A549 (cell line): ENCODE measurements around the gene GDA. TPM values are rescaled to one million over a fixed set of nuclear protein-coding genes. Genes with fewer than 3 reads are reported as not detected.

Experiments used
- ATAC-seq, 2 experiments: fragments of 200-7000 bp in 1 of 2; fragments of >200 bp in 1 of 2; cut with Nextera tagmentation in 1 of 2; cut with Tn5 transposase in 1 of 2; 3 replicates each; pipeline versions ENCODE4 v1.8.0 to v1.9.1; 2018 to 2020; ENCODE audit warnings: mild to moderate bottlenecking in 1 of 2, moderate library complexity in 1 of 2
- CTCF ChIA-PET: fragments of 300-600 bp; sonication (Branson Sonifier 250); formaldehyde crosslinking; extraction: SDS; loops from one replicate; lab custom pipeline; 2021; ENCODE audit warnings: antibody characterized with exemption, inconsistent platforms; lab: Yijun Ruan, JAX
- POLR2A ChIA-PET: fragments of 350-600 bp; formaldehyde crosslinking; extraction: SDS; loops from one replicate; lab custom pipeline; 2021; ENCODE audit warnings: antibody characterized with exemption, inconsistent platforms; lab: Yijun Ruan, JAX
- DNase-seq, 2 experiments: peaks; one replicate each; pipeline versions ENCODE4 v3.0.0 to v3.0.0-alpha.2; 2011 to 2016; ENCODE audit warnings: low read depth in 1 of 2, low spot score in 1 of 2
- FAIRE-seq: peaks from 2 replicates; lab custom pipeline; 2011; peaks lifted over from hg19 to GRCh38; lab: Jason Lieb, UNC
- H3K27ac ChIP-seq, 2 experiments: fragments of >200 bp; sonication (Bioruptor Twin); formaldehyde crosslinking; 3 replicates each; pipeline ENCODE4 v1.5.1; 2016 to 2017
- H3K4me1 ChIP-seq: fragments of >200 bp; sonication (Bioruptor Twin); formaldehyde crosslinking; 3 replicates; pipeline ENCODE4 v1.6.1; 2016
- H3K4me2 ChIP-seq: fragments of >200 bp; sonication (Bioruptor Twin); formaldehyde crosslinking; 3 replicates; pipeline ENCODE4 v1.6.1; 2016
- H3K4me3 ChIP-seq: fragments of >200 bp; sonication (Bioruptor Twin); formaldehyde crosslinking; 3 replicates; pipeline ENCODE4 v1.5.1; 2016
- H3K9me3 ChIP-seq: fragments of >200 bp; sonication (Bioruptor Twin); formaldehyde crosslinking; 3 replicates; pipeline ENCODE4 v1.6.1; 2016
- ATOH8 ChIP-seq: fragments of 250-450 bp; sonication (Bioruptor Pico); IDR thresholded peaks from 2 replicates; pipeline ENCODE4 v1.5.0; 2020; ENCODE audit warnings: low read depth, mild to moderate bottlenecking, moderate library complexity
- BCL3 ChIP-seq: fragments of >200 bp; sonication (Bioruptor Twin); formaldehyde crosslinking; IDR thresholded peaks from 3 replicates; pipeline ENCODE4 v1.6.1; 2016
- BHLHE40 ChIP-seq: IDR thresholded peaks from 2 replicates; pipeline ENCODE4 v1.6.1; 2012; ENCODE audit warnings: low read depth, low read length, inconsistent platforms
- CBX8 ChIP-seq: fragments of 200-600 bp; sonication (generic); IDR thresholded peaks from 2 replicates; pipeline ENCODE4 v1.6.1; 2016
- CTCF ChIP-seq: fragments of >200 bp; sonication (Bioruptor Twin); formaldehyde crosslinking; IDR thresholded peaks from 3 replicates; pipeline ENCODE4 v1.5.1; 2016
- E2F6 ChIP-seq: IDR thresholded peaks from 2 replicates; pipeline ENCODE4 v1.6.1; 2012; ENCODE audit warnings: low read depth, borderline replicate concordance
- FOSB ChIP-seq: fragments of 250-450 bp; sonication (Bioruptor Pico); IDR thresholded peaks from 2 replicates; pipeline ENCODE4 v1.5.0; 2020; ENCODE audit warnings: mild to moderate bottlenecking, moderate library complexity
- FOSL2 ChIP-seq, 2 experiments: fragments of 450-650 bp in 1 of 2; fragments of >200 bp in 1 of 2; sonication (Bioruptor Twin) in 1 of 2; formaldehyde crosslinking; IDR thresholded peaks; 2 replicates each; pipeline versions ENCODE4 v1.5.0 to v1.6.1; 2016 to 2020; ENCODE audit warnings: mild to moderate bottlenecking in 1 of 2, moderate library complexity in 1 of 2
- HDAC2 ChIP-seq: fragments of 200-600 bp; sonication (generic); IDR thresholded peaks from 2 replicates; pipeline ENCODE4 v1.6.1; 2016
- HOXB5 ChIP-seq: fragments of 250-450 bp; sonication (Bioruptor Pico); IDR thresholded peaks from 2 replicates; pipeline ENCODE4 v1.5.0; 2020; ENCODE audit warnings: mild to moderate bottlenecking, moderate library complexity
- MYC ChIP-seq: IDR thresholded peaks from 2 replicates; pipeline ENCODE4 v1.6.1; 2012; ENCODE audit warnings: mild to moderate bottlenecking, inconsistent platforms, low read length, improper control_type of control experiment, borderline replicate concordance
- PHF8 ChIP-seq: fragments of 200-600 bp; sonication (generic); IDR thresholded peaks from 2 replicates; pipeline ENCODE4 v1.6.1; 2016; ENCODE audit warnings: low read depth, mild to moderate bottlenecking, antibody characterized with exemption, moderate library complexity, borderline replicate concordance
- POLR2A ChIP-seq: IDR thresholded peaks from 2 replicates; pipeline ENCODE4 v1.6.1; 2012; ENCODE audit warnings: mild to moderate bottlenecking, low read length
- POLR2AphosphoS2 ChIP-seq: conservative IDR thresholded peaks from 2 replicates; pipeline ENCODE4 v1.6.1; 2012; ENCODE audit warnings: low read length, improper control_type of control experiment, inconsistent platforms
- RARB ChIP-seq: fragments of 250-450 bp; sonication (Bioruptor Pico); IDR thresholded peaks from 2 replicates; pipeline ENCODE4 v1.8.0; 2021; ENCODE audit warnings: mild to moderate bottlenecking, moderate library complexity
- TFCP2L1 ChIP-seq: fragments of 250-450 bp; sonication (Bioruptor Pico); IDR thresholded peaks from 2 replicates; pipeline ENCODE4 v1.5.0; 2021; ENCODE audit warnings: mild to moderate bottlenecking
- ZFP36 ChIP-seq: fragments of 450-650 bp; IDR thresholded peaks from 2 replicates; pipeline ENCODE4 v1.6.1; 2014; ENCODE audit warnings: borderline replicate concordance; ENCODE audit not compliant: partially characterized antibody
- WGBS: methylation state at CpG from one replicate; pipeline ENCODE4 v1.1.6; 2017; ENCODE audit errors: missing lambda C conversion rate; 5-methylcytosine and 5-hydroxymethylcytosine counted together
- polyA minus RNA-seq: library from RNA; depleted of rRNA, polyadenylated mRNA; stranded (reverse); fragments of >200 nt; gene quantifications from 2 replicates; pipeline ENCODE4 v1.2.3, GENCODE V29; 2011; rRNA and poly(A)+ RNA removed
- polyA plus RNA-seq, 4 experiments: library from polyadenylated mRNA; depleted of rRNA in 3 of 4; stranded (reverse); fragments of >200 nt; fragmentation: RNase III in 1 of 4; extraction: RNeasy Plus Mini Kit Qiagen cat#74134 plus additional on column Dnase treatment in 1 of 4; gene quantifications; 2 replicates in 3 of 4; 3 replicates in 1 of 4; pipeline ENCODE4 v1.2.3, GENCODE V29; 2011 to 2017
- TF ChIP-seq, protein P1 (sequence below): IDR thresholded peaks from 2 replicates; pipeline ENCODE4 v1.6.1; 2012
- TF ChIP-seq, protein P2 (sequence below): fragments of 150-350 bp; IDR thresholded peaks from 2 replicates; pipeline ENCODE4 v1.6.1; 2014; ENCODE audit warnings: low read depth, mild to moderate bottlenecking, low read length

Gene GDA
- 1.0 and 1.2 TPM in 2 replicates for polyA plus RNA-seq (2011; rRNA removed)
- 0.10 and 0.12 TPM in 2 replicates for polyA plus RNA-seq (2012; cell fraction: cytosol; rRNA removed)
- polyA plus RNA-seq (2012; cell fraction: nucleus; rRNA removed), result 0.11 and 0.18 TPM in 2 replicates
- polyA plus RNA-seq (2017; fragmentation: RNase III; extraction: RNeasy Plus Mini Kit Qiagen cat#74134 plus additional on column Dnase treatment), result 0.23 to 0.33 TPM (median 0.30 TPM) in 3 replicates
- 0.73 and 0.74 TPM in 2 replicates for polyA minus RNA-seq

DNA sequence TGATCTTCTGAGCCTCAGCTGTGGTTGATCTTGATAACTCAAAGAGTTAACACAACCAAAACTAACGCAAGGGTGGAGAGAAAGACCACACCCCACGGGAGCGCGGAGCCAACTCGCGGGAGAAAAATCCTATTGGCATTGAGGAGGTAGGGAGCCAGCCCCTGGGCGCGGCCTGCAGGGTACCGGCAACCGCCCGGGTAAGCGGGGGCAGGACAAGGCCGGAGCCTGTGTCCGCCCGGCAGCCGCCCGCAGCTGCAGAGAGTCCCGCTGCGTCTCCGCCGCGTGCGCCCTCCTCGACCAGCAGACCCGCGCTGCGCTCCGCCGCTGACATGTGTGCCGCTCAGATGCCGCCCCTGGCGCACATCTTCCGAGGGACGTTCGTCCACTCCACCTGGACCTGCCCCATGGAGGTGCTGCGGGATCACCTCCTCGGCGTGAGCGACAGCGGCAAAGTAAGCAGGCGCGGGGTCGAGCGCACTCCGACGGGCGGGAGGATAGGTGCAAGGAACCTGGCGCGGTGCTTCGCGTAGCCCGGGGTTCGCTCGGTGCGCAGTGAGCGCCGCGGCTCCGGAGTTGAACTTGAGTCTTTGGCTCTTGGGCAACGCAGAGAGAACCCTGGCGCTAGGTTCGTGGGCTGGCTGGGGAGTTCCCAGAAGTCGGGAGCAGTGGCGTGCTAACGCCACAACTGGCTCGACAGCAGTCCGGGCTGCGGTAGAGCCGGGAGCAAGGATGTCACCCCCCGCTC is at the start of gene GDA:
Gene GDA (plus strand): TSS at position 210 of the 745 bp plus-strand sequence. CDS start 120 bp downstream, at position 330.
- peak; percentile 40 for DNase-seq
- CTCF ChIA-PET, result no interaction called here
- POLR2A ChIA-PET, result no interaction called here
- H3K27ac ChIP-seq, result no peak within 1 kb of the TSS
- peaks cover 9% of the 10 kb centered on the region; the same call in 2 of the 3 replicates for H3K4me1 ChIP-seq
- TF ChIP-seq POLR2AphosphoS2, result no peak
- TF ChIP-seq MYC, result no peak
- TF ChIP-seq E2F6, result peak; percentile 83; the same call in 1 of the 2 replicates
- TF ChIP-seq POLR2A, result peak; percentile 10; the same call in 1 of the 2 replicates
- no peak for TF ChIP-seq FOSL2 (IDR thresholded peaks at IDR 0.05)
- no peak for TF ChIP-seq FOSL2 (CRISPR knock-in tag; IDR thresholded peaks at IDR 0.05)
- TF ChIP-seq RARB (CRISPR knock-in tag), result no peak
- TF ChIP-seq HDAC2, result peak; percentile 82
- no peak for TF ChIP-seq TFCP2L1 (CRISPR knock-in tag)
- no peak for TF ChIP-seq PHF8
- TF ChIP-seq CTCF, result no peak
- TF ChIP-seq, protein P1, sequence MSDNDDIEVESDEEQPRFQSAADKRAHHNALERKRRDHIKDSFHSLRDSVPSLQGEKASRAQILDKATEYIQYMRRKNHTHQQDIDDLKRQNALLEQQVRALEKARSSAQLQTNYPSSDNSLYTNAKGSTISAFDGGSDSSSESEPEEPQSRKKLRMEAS, result peak; percentile 76
- TF ChIP-seq HOXB5 (CRISPR knock-in tag), result no peak
- no peak for TF ChIP-seq ATOH8 (CRISPR knock-in tag)
- H3K4me3 ChIP-seq, result peak within 1 kb of the TSS; percentile 55
- 2% methylated on average over 61 of the region's 70 CpGs for WGBS
- no peak for FAIRE-seq
- peak; percentile 70 to 87 for ATAC-seq
- H3K4me2 ChIP-seq, result peak within 1 kb of the TSS; percentile 96
- H3K9me3 ChIP-seq, result no peaks in the 10 kb centered on the region

- ChIA-PET POLR2A (no interaction called here), CTCF (interaction anchor here (0.7 to 1.0 kb wide), 2 partner anchors 9 to 712 kb away, joined by 4 read pairs; no protein-coding TSS in a partner anchor)
- Histone ChIP-seq H3K4me1 (no peaks in the 10 kb centered on the region), H3K27ac (no peak overlapping the region), H3K9me3 (no peaks in the 10 kb centered on the region), H3K4me3 (no peak overlapping the region), H3K4me2 (no peak overlapping the region)
- no peak for TF ChIP-seq BCL3
- TF ChIP-seq ZFP36, result no peak
- DNase-seq, result no peak
- no peak for FAIRE-seq
- WGBS, result 33% methylated on average over 2 of the region's 2 CpGs
- no peak for ATAC-seq
These were observed 46.7 kb upstream of the GDA start for GRCh38 chr9:72102520-72102919.

DNA sequence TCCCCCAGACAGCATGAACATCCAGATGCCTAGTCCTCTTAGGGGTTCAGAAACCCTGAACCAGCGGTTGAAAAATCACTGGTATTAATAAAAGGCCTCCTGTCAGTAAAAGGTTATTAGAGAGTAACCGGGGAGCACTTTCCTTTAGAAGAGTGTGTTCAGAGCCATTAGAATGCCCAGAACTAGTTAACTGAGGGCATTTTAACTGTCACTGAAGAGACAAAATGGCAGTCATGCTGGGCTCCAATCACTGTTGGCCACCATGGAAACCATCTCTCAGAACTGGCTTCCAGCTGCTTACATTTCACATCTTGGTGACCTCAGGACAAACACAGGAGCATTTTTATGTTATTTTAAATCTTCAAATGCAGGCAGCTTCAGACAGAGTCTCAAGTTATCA is 36.2 kb upstream of the GDA start:
- CTCF ChIA-PET, result no interaction called here

More for the DNA sequence above, 36.2 kb upstream of the GDA start:
- TF ChIP-seq ATOH8 (CRISPR knock-in tag), result no peak
- TF ChIP-seq MYC, result no peak
- no peak for TF ChIP-seq BHLHE40
- TF ChIP-seq, protein P1, result no peak
- TF ChIP-seq CTCF, result no peak
- TF ChIP-seq FOSB (CRISPR knock-in tag), result no peak
- TF ChIP-seq, protein P2, sequence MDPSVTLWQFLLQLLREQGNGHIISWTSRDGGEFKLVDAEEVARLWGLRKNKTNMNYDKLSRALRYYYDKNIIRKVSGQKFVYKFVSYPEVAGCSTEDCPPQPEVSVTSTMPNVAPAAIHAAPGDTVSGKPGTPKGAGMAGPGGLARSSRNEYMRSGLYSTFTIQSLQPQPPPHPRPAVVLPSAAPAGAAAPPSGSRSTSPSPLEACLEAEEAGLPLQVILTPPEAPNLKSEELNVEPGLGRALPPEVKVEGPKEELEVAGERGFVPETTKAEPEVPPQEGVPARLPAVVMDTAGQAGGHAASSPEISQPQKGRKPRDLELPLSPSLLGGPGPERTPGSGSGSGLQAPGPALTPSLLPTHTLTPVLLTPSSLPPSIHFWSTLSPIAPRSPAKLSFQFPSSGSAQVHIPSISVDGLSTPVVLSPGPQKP, result no peak
- no peak for TF ChIP-seq CBX8
- 45% methylated on average over 2 of the region's 2 CpGs for WGBS
- no peak for DNase-seq
- no peaks in the 10 kb centered on the region for H3K9me3 ChIP-seq
- H3K4me3 ChIP-seq, result no peak overlapping the region
- FAIRE-seq, result no peak
- ATAC-seq, result no peak
- H3K27ac ChIP-seq, result no peak overlapping the region
- H3K4me2 ChIP-seq, result no peak overlapping the region
- H3K4me1 ChIP-seq, result no peaks in the 10 kb centered on the region
- POLR2A ChIA-PET, result no interaction called here
